Fibroblast of pulmonary artery (primary cell): ENCODE results near the gene PRSS57.

Source experiments
- DNase-seq: peaks from one replicate; pipeline ENCODE4 v3.0.0-alpha.2; 2010; ENCODE audit warnings: low read depth
- H3K4me3 ChIP-seq: replicated peaks from 2 replicates; pipeline ENCODE4 v1.5.1; 2011; ENCODE audit warnings: low read depth, mild to moderate bottlenecking, control low read depth, low read length, moderate library complexity
- TF ChIP-seq, protein P1 (sequence below): IDR thresholded peaks from 2 replicates; pipeline ENCODE4 v1.5.1; 2011; ENCODE audit warnings: mild to moderate bottlenecking, control low read depth, low read length, inconsistent platforms; ENCODE audit errors: missing control alignments

The PRSS57 gene

DNA sequence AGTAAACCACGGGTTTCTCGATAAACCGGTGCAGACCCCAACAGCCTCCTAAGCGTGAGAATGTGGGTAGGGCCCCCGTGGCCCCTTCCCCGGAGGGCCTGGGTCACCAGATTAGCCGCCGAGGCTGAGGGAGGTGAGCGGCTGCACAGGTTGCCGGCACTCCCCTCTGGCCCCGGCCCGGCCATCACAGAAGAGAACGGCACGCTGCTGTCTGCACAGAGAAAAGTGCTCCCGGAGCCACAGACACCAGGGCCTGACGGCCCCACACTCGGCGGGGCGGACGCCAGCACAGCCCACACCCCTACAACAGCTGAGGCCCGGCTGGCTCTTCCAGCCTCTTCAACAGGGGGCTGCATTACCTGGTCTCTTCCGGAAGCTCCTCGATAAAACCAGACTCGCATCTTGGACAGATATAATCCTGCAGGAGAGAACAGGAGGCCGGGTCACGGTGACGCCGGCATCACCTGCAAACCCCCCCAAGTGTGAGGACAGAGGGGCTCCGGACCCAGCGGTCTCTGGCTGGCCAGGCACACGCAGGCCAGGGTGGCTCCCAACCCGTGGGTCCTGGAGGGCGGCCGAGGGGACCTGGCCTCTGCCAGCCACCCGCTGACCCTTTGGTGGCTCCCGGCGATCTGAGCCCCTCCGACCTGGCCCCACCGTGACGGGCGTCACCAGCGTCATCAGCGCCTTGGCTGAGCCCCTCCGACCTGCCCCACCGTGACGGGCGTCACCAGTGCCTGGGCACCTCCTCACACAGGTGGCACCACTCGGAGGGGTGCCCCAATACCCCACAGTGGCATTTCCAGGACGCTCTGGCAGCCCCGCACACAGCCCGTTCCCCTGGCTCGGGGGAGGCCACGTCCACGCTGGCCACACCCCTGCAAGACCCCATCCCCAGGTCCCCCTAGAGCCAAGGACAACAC, 42.5 kb downstream of the PRSS57 start:
- no peak for DNase-seq
- H3K4me3 ChIP-seq = no peak overlapping the region
- TF ChIP-seq, protein P1, sequence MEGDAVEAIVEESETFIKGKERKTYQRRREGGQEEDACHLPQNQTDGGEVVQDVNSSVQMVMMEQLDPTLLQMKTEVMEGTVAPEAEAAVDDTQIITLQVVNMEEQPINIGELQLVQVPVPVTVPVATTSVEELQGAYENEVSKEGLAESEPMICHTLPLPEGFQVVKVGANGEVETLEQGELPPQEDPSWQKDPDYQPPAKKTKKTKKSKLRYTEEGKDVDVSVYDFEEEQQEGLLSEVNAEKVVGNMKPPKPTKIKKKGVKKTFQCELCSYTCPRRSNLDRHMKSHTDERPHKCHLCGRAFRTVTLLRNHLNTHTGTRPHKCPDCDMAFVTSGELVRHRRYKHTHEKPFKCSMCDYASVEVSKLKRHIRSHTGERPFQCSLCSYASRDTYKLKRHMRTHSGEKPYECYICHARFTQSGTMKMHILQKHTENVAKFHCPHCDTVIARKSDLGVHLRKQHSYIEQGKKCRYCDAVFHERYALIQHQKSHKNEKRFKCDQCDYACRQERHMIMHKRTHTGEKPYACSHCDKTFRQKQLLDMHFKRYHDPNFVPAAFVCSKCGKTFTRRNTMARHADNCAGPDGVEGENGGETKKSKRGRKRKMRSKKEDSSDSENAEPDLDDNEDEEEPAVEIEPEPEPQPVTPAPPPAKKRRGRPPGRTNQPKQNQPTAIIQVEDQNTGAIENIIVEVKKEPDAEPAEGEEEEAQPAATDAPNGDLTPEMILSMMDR = no peak

DNA sequence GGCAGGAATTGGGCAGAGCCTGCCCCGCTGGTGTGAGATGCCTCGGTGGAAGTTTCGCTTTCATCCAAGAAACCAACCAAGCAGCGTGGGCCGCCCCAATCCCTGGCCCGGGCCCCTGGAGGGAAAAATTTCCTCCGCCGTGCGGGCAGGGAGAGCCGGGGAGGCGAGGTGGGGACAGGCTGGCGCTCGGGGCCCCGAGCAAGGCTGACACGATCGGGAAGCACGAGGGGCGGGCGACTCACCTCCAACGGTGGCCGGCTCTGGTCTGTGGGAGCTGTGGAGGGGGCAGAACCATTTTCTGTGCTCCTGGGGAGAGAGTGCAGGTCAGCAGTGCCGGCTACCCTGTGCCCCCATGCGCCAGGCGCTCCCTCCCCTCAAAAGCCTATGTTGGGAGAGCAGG, 43.3 kb downstream of the PRSS57 start:
- no peak for DNase-seq
- H3K4me3 ChIP-seq = no peak overlapping the region
- TF ChIP-seq, protein P1 = no peak

DNA sequence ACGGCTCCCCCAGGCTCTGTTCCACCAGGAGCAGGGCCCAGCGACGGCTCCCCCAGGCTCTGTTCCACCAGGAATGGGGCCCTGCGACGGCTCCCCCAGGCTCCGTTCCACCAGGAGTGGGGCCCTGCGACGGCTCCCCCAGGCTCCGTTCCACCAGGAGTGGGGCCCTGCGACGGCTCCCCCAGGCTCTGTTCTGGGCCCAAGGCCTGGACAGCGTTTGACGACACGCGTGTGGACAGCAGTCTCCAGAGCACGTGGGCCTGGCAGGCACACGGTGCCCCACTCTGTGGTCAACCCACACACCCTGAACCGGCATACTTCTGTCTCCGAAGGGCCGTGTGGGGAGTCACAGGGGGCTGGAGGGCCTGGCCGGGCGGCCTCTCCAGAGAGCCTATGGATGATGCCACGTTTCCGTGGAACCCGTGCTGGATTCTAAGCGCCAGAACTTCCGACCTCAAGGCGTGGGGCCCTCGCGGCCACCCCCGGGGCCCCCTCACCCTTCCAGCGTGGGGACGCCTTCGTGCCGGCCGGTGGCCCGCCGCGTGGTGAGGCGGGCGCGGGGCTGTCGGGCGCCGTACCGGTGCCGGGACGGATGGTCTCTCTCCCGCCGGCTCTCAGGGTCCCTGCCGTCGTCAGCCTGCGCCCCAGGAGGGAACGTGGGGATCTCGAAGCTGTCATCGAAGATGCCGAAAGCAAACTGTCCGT, 44.0 kb downstream of the PRSS57 start:
- DNase-seq = no peak
- TF ChIP-seq, protein P1 = no peak
- H3K4me3 ChIP-seq = no peak overlapping the region

DNA sequence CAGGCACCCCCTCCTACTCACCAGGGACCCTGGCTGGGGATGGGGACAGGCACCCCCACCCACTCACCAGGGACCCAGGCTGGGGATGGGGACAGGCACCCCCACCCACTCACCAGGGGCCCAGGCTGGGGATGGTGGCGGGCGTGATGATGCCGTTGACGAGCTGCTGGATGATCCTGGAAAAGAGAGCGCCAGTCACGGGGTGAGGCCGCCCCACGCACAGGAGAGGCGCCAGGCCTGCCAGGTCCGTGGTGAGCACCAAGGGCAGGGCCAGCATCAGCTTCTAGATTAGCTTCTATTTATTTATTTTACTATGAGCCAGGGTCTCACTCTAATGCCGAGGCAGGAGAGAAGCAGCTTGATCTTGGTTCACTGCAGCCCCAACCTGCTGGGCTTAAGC, 45.1 kb downstream of the PRSS57 start:
- no peak for DNase-seq
- TF ChIP-seq, protein P1 = no peak
- no peak overlapping the region for H3K4me3 ChIP-seq

DNA sequence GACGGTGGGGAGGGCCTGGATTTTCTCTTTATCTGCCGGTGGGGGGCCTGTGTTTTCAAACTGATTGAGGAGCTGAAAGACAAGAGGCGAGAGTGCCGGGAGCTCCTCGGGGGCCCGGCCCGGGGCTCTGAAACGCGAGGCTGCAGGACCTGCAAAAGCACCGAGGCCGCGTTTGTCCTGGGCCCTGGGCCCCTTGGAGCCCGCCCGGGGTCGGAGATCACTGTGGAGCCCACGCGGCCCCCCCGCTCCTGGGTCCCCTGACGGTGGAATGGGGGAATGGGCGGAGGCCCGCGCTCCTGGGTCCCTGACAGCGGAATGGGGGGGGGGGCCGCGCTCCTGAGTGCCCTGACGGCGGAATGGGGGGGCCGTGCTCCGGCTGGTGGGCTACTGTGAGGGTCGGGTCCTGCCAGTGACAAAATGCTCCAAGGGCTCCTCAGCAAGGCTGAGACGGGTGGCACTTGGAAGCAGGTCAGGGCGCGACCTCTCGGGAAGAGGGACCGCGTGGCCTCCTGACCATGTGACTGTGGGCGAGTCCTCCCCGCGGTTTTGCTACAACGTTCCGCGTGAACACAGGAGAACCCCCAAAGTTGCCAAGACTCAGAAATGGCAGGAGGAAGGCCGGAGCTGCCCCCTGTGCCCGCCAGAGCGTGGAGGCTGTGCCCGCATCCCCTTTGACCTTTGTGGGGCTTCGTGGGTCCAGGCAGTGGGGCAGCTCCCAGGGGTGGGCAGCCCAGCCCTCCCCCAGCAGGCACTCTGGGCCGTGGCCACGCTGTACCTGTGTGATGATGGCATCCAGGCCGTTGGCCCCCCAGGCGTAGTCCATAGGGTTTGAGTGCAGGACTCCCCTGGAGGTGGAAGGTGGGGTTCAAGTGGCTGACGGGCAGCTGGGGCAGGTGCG, 46.1 kb downstream of the PRSS57 start:
- no peak overlapping the region for H3K4me3 ChIP-seq
- TF ChIP-seq, protein P1 = no peak
- no peak for DNase-seq

DNA sequence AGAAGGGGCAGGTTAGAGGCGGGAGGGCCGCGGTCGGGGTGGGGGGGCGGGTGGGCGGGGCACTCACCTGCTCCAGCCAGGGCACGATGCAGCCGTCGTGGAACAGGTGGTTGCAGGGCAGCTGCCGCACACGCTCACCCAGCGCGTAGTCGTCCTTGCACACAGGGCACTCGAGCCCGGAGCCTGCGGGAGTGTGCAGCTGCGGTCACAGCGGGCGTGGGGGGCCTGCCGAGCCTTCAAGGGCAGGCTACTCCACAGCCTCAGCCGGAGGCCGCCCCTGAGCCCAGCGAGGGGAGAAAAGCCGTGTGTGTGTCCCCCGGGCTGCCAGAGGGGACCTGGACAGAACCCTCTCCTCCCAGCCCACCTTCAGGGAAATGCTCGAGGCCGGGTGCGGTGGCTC, 46.9 kb downstream of the PRSS57 start:
- TF ChIP-seq, protein P1 = no peak

More for the DNA sequence above, 46.9 kb downstream of the PRSS57 start:
- no peak for DNase-seq
- H3K4me3 ChIP-seq = no peak overlapping the region
